GM23338 (cell line): Measurements from ENCODE around the gene MLLT3. TPM values are rescaled to one million over a fixed set of nuclear protein-coding genes. Genes with fewer than 3 reads are reported as not detected.

ENCODE experiments used
- ATAC-seq: fragments of 200-7000 bp; cut with Tn5 transposase; 3 replicates; pipeline ENCODE4 v1.9.1; 2020
- DNase-seq: peaks from one replicate; pipeline ENCODE4 v3.0.0-alpha.2; 2015; ENCODE audit warnings: low spot score
- H2AFZ ChIP-seq: fragments of 200-600 bp; sonication (generic); 2 replicates; pipeline ENCODE4 v1.8.0; 2016; ENCODE audit warnings: antibody characterized with exemption, mild to moderate bottlenecking, moderate library complexity
- H3F3A ChIP-seq: fragments of 200-600 bp; sonication (generic); replicated peaks from 2 replicates; pipeline ENCODE4 v1.8.0; 2017; ENCODE audit warnings: antibody characterized with exemption, mixed run types, low read depth
- H3K27ac ChIP-seq: fragments of 200-600 bp; sonication (generic); 2 replicates; pipeline ENCODE4 v1.6.1; 2016; ENCODE audit warnings: low read depth
- H3K27me3 ChIP-seq: fragments of 200-600 bp; sonication (generic); 2 replicates; pipeline ENCODE4 v1.8.0; 2016; ENCODE audit warnings: mild to moderate bottlenecking, mixed run types, moderate library complexity; ENCODE audit not compliant: insufficient read depth
- H3K36me3 ChIP-seq: fragments of 200-600 bp; sonication (generic); 2 replicates; pipeline ENCODE4 v1.8.0; 2016; ENCODE audit warnings: mild to moderate bottlenecking; ENCODE audit not compliant: insufficient read depth
- H3K4me1 ChIP-seq: fragments of 200-600 bp; sonication (generic); 2 replicates; pipeline ENCODE4 v1.8.0; 2016; ENCODE audit warnings: mild to moderate bottlenecking, moderate library complexity; ENCODE audit not compliant: insufficient read depth
- H3K4me2 ChIP-seq: fragments of 200-600 bp; sonication (generic); 2 replicates; pipeline ENCODE4 v1.7.1; 2017; ENCODE audit warnings: mixed run types
- H3K4me3 ChIP-seq: fragments of 200-600 bp; sonication (generic); 2 replicates; pipeline ENCODE4 v1.6.1; 2016; ENCODE audit warnings: mixed run types
- H3K79me2 ChIP-seq: fragments of 200-600 bp; sonication (generic); replicated peaks from 2 replicates; pipeline ENCODE4 v1.8.0; 2017; ENCODE audit warnings: mild to moderate bottlenecking; ENCODE audit not compliant: insufficient read depth
- H3K9me2 ChIP-seq: fragments of 200-600 bp; sonication (generic); 2 replicates; pipeline ENCODE4 v1.8.0; 2017; ENCODE audit not compliant: insufficient read depth
- H4K20me1 ChIP-seq: fragments of 200-600 bp; sonication (generic); replicated peaks from 2 replicates; pipeline ENCODE4 v1.8.0; 2017; ENCODE audit warnings: mild to moderate bottlenecking; ENCODE audit not compliant: insufficient read depth
- H3K27ac Mint-ChIP-seq: 2 replicates; pipeline ENCODE4 v1.8.0; 2020; ENCODE audit warnings: inconsistent platforms, mild to moderate bottlenecking, moderate library complexity, mixed read lengths
- H3K27me3 Mint-ChIP-seq: 3 replicates; pipeline ENCODE4 v1.8.0; 2022; ENCODE audit warnings: low read depth, mild to moderate bottlenecking, moderate library complexity, mixed read lengths, inconsistent platforms; ENCODE audit not compliant: insufficient read depth, poor library complexity
- H3K36me3 Mint-ChIP-seq: 3 replicates; pipeline ENCODE4 v1.8.0; 2021; ENCODE audit warnings: low read depth, mild to moderate bottlenecking, inconsistent platforms, moderate library complexity, mixed read lengths
- H3K4me1 Mint-ChIP-seq: 3 replicates; pipeline ENCODE4 v1.8.0; 2020; ENCODE audit warnings: mild to moderate bottlenecking, inconsistent platforms, mixed read lengths
- H3K4me3 Mint-ChIP-seq: 3 replicates; pipeline ENCODE4 v1.8.0; 2021; ENCODE audit warnings: moderate library complexity, mild to moderate bottlenecking, inconsistent platforms, mixed read lengths
- H3K9me3 Mint-ChIP-seq: 3 replicates; pipeline ENCODE4 v1.8.0; 2020; ENCODE audit warnings: moderate library complexity, mild to moderate bottlenecking, inconsistent platforms, mixed read lengths
- CREB1 ChIP-seq: fragments of 250-450 bp; sonication (Bioruptor Pico); IDR thresholded peaks from 2 replicates; pipeline ENCODE4 v1.5.0; 2020; ENCODE audit warnings: low read depth, mild to moderate bottlenecking, moderate library complexity
- EZH2 ChIP-seq: fragments of 200-600 bp; sonication (generic); IDR thresholded peaks from one replicate; pipeline ENCODE4 v1.8.0; 2017; ENCODE audit warnings: antibody characterized with exemption, mild to moderate bottlenecking, low read depth; ENCODE audit not compliant: unreplicated experiment
- EZH2phosphoT487 ChIP-seq: fragments of 200-600 bp; sonication (generic); IDR thresholded peaks from one replicate; pipeline ENCODE4 v1.8.1; 2018; ENCODE audit warnings: antibody characterized with exemption; ENCODE audit not compliant: unreplicated experiment
- JUNB ChIP-seq: IDR thresholded peaks from one replicate; pipeline ENCODE4 v1.6.1; 2016; ENCODE audit warnings: antibody characterized with exemption; ENCODE audit not compliant: unreplicated experiment
- NANOG ChIP-seq: IDR thresholded peaks from 2 replicates; pipeline ENCODE4 v1.6.1; 2016; ENCODE audit warnings: antibody characterized with exemption, borderline replicate concordance
- POLR2AphosphoS5 ChIP-seq: IDR thresholded peaks from 2 replicates; pipeline ENCODE4 v1.6.1; 2016; ENCODE audit warnings: antibody characterized with exemption, low read depth
- STAT1 ChIP-seq: IDR thresholded peaks from one replicate; pipeline ENCODE4 v1.6.1; 2016; ENCODE audit warnings: antibody characterized with exemption; ENCODE audit not compliant: unreplicated experiment
- ZNF331 ChIP-seq: fragments of 250-450 bp; sonication (Bioruptor Pico); IDR thresholded peaks from 2 replicates; pipeline ENCODE4 v1.5.0; 2020; ENCODE audit warnings: low read depth, mild to moderate bottlenecking, moderate library complexity
- polyA plus RNA-seq: library from polyadenylated mRNA; unstranded; fragments of >200 nt; fragmentation: Nextera tagmentation; extraction: Ambion mirVana; gene quantifications from 2 replicates; pipeline ENCODE4 v1.2.1, GENCODE V29; 2016
- total RNA-seq: library from RNA; depleted of rRNA; stranded (reverse); fragments of >200 nt; shearing (Covaris generic); gene quantifications from 2 replicates; pipeline ENCODE4 v1.2.3, GENCODE V29; 2014
- TF ChIP-seq, protein P1 (sequence below), 2 experiments: fragments of 200-600 bp in 1 of 2; sonication (generic) in 1 of 2; conservative IDR thresholded peaks; 2 replicates each; pipeline versions ENCODE4 v1.5.1 to v1.6.1; 2016 to 2017; ENCODE audit warnings: antibody characterized with exemption in 2 of 2, low read depth in 2 of 2, mild to moderate bottlenecking in 2 of 2, moderate library complexity in 1 of 2
- TF ChIP-seq, protein P2 (sequence below): IDR thresholded peaks from one replicate; pipeline ENCODE4 v1.6.1; 2018; ENCODE audit warnings: antibody characterized with exemption; ENCODE audit not compliant: unreplicated experiment
- TF ChIP-seq, protein P3 (sequence below): fragments of 250-450 bp; sonication (Bioruptor Pico); IDR thresholded peaks from 2 replicates; pipeline ENCODE4 v1.5.0; 2020; ENCODE audit warnings: mild to moderate bottlenecking, moderate library complexity
- TF ChIP-seq, protein P4 (sequence below): IDR thresholded peaks from 2 replicates; pipeline ENCODE4 v1.6.1; 2016; ENCODE audit warnings: antibody characterized with exemption

The MLLT3 gene
- total and polyA plus RNA-seq, 2 experiments from 2014 or later, result 7.5 to 9.5 TPM

DNA sequence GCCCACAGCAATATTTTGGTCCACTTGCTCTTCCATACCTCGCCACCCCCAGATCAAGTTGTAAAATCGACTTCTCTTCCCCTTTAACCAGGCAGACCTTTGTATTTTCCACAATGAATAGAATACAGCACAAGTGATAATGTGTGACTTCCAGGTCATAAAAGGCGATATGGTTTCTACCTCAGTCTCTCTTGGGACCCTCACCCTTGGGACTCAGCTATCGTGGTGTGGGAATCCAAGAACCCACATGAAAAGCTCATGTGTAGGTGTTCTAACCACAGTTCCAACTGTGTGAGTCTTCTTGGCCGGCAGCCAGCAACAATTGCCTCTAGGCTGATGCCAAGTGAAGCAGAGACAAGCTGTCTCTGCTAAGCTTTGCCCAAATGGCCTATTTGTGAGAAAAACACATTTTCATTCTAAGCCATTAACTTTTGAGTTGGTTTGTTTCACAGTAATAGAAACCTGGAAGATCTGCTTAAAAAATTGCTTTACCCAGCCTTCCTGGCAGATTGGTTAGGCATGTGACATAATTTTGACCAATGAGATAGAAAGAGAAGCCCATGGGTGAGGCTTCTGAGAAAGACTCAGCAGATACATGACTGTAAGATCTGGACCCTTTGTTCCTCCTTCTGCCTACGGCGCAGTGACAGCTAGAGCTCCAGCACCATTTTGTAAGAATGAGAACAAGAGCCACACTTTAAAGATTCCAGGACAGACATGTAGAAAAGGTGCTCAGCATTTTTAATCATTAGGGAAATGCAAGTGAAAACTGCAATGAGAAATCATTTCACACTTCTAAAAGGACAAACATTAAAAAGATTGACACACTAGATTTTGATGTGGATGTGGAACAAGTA, 18.3 kb upstream of the MLLT3 start:
- no peaks in the 10 kb centered on the region for H3K36me3 Mint-ChIP-seq
- H3K27ac Mint-ChIP-seq, result no peak overlapping the region
- TF ChIP-seq NANOG, result no peak
- TF ChIP-seq, protein P1, sequence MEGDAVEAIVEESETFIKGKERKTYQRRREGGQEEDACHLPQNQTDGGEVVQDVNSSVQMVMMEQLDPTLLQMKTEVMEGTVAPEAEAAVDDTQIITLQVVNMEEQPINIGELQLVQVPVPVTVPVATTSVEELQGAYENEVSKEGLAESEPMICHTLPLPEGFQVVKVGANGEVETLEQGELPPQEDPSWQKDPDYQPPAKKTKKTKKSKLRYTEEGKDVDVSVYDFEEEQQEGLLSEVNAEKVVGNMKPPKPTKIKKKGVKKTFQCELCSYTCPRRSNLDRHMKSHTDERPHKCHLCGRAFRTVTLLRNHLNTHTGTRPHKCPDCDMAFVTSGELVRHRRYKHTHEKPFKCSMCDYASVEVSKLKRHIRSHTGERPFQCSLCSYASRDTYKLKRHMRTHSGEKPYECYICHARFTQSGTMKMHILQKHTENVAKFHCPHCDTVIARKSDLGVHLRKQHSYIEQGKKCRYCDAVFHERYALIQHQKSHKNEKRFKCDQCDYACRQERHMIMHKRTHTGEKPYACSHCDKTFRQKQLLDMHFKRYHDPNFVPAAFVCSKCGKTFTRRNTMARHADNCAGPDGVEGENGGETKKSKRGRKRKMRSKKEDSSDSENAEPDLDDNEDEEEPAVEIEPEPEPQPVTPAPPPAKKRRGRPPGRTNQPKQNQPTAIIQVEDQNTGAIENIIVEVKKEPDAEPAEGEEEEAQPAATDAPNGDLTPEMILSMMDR (conservative IDR thresholded peaks at IDR 0.05; ENCODE audit: low read depth in 2 of 2), result no peak
- no peak for TF ChIP-seq JUNB
- TF ChIP-seq, protein P2, sequence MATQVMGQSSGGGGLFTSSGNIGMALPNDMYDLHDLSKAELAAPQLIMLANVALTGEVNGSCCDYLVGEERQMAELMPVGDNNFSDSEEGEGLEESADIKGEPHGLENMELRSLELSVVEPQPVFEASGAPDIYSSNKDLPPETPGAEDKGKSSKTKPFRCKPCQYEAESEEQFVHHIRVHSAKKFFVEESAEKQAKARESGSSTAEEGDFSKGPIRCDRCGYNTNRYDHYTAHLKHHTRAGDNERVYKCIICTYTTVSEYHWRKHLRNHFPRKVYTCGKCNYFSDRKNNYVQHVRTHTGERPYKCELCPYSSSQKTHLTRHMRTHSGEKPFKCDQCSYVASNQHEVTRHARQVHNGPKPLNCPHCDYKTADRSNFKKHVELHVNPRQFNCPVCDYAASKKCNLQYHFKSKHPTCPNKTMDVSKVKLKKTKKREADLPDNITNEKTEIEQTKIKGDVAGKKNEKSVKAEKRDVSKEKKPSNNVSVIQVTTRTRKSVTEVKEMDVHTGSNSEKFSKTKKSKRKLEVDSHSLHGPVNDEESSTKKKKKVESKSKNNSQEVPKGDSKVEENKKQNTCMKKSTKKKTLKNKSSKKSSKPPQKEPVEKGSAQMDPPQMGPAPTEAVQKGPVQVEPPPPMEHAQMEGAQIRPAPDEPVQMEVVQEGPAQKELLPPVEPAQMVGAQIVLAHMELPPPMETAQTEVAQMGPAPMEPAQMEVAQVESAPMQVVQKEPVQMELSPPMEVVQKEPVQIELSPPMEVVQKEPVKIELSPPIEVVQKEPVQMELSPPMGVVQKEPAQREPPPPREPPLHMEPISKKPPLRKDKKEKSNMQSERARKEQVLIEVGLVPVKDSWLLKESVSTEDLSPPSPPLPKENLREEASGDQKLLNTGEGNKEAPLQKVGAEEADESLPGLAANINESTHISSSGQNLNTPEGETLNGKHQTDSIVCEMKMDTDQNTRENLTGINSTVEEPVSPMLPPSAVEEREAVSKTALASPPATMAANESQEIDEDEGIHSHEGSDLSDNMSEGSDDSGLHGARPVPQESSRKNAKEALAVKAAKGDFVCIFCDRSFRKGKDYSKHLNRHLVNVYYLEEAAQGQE, result no peak
- TF ChIP-seq CREB1 (CRISPR knock-in tag), result no peak
- no peak for TF ChIP-seq EZH2phosphoT487
- no peak for TF ChIP-seq EZH2
- TF ChIP-seq, protein P3, sequence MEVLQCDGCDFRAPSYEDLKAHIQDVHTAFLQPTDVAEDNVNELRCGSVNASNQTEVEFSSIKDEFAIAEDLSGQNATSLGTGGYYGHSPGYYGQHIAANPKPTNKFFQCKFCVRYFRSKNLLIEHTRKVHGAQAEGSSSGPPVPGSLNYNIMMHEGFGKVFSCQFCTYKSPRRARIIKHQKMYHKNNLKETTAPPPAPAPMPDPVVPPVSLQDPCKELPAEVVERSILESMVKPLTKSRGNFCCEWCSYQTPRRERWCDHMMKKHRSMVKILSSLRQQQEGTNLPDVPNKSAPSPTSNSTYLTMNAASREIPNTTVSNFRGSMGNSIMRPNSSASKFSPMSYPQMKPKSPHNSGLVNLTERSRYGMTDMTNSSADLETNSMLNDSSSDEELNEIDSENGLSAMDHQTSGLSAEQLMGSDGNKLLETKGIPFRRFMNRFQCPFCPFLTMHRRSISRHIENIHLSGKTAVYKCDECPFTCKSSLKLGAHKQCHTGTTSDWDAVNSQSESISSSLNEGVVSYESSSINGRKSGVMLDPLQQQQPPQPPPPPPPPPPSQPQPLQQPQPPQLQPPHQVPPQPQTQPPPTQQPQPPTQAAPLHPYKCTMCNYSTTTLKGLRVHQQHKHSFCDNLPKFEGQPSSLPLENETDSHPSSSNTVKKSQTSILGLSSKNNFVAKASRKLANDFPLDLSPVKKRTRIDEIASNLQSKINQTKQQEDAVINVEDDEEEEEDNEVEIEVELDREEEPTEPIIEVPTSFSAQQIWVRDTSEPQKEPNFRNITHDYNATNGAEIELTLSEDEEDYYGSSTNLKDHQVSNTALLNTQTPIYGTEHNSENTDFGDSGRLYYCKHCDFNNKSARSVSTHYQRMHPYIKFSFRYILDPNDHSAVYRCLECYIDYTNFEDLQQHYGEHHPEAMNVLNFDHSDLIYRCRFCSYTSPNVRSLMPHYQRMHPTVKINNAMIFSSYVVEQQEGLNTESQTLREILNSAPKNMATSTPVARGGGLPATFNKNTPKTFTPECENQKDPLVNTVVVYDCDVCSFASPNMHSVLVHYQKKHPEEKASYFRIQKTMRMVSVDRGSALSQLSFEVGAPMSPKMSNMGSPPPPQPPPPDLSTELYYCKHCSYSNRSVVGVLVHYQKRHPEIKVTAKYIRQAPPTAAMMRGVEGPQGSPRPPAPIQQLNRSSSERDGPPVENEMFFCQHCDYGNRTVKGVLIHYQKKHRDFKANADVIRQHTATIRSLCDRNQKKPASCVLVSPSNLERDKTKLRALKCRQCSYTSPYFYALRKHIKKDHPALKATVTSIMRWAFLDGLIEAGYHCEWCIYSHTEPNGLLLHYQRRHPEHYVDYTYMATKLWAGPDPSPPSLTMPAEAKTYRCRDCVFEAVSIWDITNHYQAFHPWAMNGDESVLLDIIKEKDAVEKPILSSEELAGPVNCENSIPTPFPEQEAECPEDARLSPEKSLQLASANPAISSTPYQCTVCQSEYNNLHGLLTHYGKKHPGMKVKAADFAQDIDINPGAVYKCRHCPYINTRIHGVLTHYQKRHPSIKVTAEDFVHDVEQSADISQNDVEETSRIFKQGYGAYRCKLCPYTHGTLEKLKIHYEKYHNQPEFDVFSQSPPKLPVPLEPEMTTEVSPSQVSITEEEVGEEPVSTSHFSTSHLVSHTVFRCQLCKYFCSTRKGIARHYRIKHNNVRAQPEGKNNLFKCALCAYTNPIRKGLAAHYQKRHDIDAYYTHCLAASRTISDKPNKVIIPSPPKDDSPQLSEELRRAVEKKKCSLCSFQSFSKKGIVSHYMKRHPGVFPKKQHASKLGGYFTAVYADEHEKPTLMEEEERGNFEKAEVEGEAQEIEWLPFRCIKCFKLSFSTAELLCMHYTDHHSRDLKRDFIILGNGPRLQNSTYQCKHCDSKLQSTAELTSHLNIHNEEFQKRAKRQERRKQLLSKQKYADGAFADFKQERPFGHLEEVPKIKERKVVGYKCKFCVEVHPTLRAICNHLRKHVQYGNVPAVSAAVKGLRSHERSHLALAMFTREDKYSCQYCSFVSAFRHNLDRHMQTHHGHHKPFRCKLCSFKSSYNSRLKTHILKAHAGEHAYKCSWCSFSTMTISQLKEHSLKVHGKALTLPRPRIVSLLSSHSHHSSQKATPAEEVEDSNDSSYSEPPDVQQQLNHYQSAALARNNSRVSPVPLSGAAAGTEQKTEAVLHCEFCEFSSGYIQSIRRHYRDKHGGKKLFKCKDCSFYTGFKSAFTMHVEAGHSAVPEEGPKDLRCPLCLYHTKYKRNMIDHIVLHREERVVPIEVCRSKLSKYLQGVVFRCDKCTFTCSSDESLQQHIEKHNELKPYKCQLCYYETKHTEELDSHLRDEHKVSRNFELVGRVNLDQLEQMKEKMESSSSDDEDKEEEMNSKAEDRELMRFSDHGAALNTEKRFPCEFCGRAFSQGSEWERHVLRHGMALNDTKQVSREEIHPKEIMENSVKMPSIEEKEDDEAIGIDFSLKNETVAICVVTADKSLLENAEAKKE (CRISPR knock-in tag), result no peak
- TF ChIP-seq, protein P4, sequence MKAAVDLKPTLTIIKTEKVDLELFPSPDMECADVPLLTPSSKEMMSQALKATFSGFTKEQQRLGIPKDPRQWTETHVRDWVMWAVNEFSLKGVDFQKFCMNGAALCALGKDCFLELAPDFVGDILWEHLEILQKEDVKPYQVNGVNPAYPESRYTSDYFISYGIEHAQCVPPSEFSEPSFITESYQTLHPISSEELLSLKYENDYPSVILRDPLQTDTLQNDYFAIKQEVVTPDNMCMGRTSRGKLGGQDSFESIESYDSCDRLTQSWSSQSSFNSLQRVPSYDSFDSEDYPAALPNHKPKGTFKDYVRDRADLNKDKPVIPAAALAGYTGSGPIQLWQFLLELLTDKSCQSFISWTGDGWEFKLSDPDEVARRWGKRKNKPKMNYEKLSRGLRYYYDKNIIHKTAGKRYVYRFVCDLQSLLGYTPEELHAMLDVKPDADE, result no peak
- no peak for TF ChIP-seq STAT1
- TF ChIP-seq POLR2AphosphoS5, result no peak
- TF ChIP-seq ZNF331 (CRISPR knock-in tag), result no peak
- Histone ChIP-seq H3K79me2 (no peaks in the 10 kb centered on the region), H2AFZ (peak overlapping the region; percentile 53; the same call in 1 of the 2 replicates), H3K9me2 (no peaks in the 10 kb centered on the region), H3K4me2 (no peak overlapping the region), H3K27me3 (no peaks in the 10 kb centered on the region), H3K27ac (no peak overlapping the region), H4K20me1 (no peaks in the 10 kb centered on the region), H3K36me3 (no peaks in the 10 kb centered on the region), H3K4me1 (peaks cover 14% of the 10 kb centered on the region), H3F3A (no peaks in the 10 kb centered on the region), H3K4me3 (no peak overlapping the region)
- ATAC-seq (no peak), DNase-seq (no peak)
- no peak overlapping the region for H3K4me3 Mint-ChIP-seq
- H3K9me3 Mint-ChIP-seq, result no peaks in the 10 kb centered on the region
- peaks cover 16% of the 10 kb centered on the region; the same call in 2 of the 3 replicates for H3K4me1 Mint-ChIP-seq
- H3K27me3 Mint-ChIP-seq, result no peaks in the 10 kb centered on the region
